Hematopoietic multipotent progenitor cell treated with erythropoietin and hydrocortisone succinate and interleukin-3 and kit ligand, for 4 days (in vitro differentiated cells): ENCODE measurements around the gene TARDBP.
A peak's percentile ranks its signal among the peaks of the same experiment; 100 is the strongest.
"Not testable (repeated sequence)": the region's sequence is repeated elsewhere in the genome, so short reads cannot be mapped to it uniquely, and the experiment has no call there.

Source experiments
- DNase-seq: peaks from one replicate; pipeline ENCODE4 v3.0.0-alpha.2; 2015

TARDBP gene

DNA sequence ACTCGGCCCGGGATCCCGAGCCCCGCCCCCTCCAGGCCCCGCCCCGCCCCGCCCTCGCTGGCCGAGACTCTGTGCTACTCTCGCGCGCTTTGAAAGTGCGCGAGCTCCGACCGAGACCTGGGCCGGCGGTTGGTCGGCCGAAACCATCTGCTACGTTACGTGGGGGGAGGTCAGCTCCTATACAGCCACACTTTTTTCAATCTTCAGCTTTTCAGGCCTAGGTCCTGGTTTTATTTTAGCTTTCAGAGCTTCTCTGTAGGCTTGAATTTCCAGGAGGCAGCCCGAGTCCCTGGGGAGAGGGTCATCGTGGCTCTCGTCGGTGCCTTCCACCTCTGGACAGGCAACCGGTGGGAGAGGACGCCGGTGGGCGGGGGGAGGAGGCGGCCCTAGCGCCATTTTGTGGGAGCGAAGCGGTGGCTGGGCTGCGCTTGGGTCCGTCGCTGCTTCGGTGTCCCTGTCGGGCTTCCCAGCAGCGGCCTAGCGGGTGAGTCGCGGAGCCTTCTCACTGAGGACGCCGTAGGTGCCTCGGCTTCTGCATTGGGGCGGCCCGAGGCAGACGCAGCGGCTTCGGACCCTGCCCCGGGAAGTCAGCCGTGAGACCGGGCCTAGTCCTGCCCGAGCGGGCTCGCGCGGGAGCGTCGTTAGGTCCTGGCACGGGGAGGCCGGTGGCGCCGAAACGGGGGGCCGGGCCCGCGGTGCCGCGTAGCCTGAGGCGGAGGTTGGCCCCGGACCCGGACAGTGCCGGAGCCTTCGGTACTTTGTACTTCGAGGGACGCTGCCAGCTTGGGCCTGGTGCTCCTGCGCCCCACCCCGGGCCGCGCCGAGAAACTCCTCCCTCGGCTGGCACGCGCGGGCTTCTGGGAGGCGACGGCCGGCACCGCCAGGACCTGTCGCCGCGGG lies at the start of gene TARDBP:
Gene TARDBP (plus strand): TSS at position 395 of the 900 bp plus-strand sequence. CDS start 1,074 bp downstream, outside the sequence.
- DNase-seq, result peak; percentile 95

- peak; percentile 64 for DNase-seq
Observed at GRCh38 chr1:10965546-10966226, 46.8 kb upstream of the TARDBP start.

DNA sequence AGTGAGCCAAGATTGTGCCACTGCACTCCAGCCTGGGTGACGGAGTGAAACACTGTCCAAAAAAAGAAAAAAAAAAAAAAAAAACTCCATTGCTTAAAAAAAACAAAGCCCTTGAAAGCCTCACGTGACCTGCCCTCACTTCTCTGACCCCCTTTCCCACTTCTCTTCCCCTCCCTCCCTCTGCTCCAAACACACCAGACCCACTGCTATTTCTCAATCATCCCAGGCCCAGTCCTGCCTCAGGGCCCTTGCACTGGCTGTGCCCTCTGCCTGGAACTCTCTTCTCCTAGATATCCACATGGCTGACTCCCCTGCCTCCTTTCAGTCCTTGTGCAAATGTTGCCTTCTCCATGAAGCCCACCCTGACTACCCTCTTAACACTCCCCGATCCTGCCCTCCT lies 45.4 kb upstream of the TARDBP start:
- DNase-seq, result no peak

DNA sequence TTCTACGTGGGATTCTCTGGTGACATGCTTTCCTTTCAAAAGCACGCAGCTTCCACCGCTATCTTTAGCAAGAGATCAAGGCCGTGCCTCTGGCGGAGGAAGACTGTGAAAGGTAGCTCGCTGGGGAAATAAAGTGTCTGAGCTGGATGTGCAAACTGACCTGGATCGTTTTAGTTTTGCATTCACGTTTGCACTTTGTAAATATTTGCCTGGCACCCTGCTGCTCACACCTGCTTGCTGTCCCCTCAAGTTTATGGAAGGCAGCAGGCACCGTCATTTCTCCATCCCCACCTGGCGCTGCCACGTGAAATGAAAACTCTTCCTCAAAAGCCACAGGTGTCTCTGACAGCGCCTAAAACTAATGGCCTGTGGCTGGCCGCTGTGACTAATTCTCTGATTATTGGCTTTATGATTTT lies 44.0 kb upstream of the TARDBP start:
- no peak for DNase-seq

- DNase-seq, result no peak
Observed at GRCh38 chr1:10969267-10969970, 43.0 kb upstream of the TARDBP start.

- DNase-seq, result no peak
Observed at GRCh38 chr1:10969971-10970332, 42.5 kb upstream of the TARDBP start.

DNA sequence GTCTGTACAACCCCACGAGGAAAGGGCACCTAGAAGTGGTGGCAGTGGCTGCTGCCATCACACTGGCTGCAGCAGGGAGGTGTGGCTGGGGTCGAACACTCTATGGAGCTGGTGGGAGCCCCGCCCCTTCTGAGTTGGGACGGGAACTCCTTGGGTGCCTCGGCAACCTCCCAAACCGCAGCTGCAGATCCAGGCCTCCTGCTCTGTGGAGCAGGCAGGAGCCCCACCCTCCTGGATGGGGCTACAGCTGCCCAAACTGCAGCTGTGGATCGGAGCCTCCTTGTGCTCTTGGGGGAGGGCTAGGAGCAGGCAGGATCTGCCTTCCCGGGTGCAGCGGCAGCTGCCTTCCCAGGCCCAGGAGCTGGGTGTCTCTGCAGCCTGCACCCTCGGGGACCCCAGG lies 38.9 kb upstream of the TARDBP start:
- DNase-seq, result no peak

- DNase-seq, result no peak
Observed at GRCh38 chr1:10973956-10974881, 38.2 kb upstream of the TARDBP start.

DNA sequence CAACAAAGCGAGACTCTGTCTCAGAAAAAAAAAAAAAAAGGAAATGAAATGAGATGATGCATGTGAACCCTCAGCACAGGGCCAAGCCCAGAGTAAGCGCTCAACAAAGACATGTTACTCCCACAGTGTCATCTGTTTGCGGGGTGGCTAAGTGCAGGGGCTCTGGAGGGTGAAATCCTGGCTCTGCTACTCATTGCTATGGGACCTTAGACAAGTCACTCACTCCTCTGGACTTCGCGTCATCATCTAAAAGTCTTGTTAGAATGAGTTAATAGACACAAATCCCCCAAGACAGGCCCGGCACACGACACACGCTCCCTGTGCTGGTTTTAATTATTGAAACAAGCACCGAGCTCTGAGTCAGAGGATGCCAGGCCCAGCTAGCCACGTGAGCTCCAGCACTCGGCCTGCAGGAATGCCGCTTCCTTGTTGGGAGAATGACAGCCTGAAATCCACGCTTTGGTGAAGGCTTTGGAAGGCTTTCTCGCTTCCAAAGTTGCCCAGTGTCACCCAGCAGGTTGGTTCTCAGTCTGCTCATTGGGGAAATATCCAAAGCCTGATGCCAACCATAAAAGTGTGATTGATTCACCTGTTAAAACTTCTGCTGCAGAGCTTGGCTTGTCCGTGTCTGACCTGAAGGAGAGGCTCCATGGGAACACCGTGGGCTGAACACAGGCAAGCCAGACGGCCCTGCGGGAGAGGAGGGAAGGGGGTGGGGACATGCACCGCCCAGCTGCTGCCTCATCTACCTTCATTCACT lies 36.7 kb upstream of the TARDBP start:
- no peak for DNase-seq

DNA sequence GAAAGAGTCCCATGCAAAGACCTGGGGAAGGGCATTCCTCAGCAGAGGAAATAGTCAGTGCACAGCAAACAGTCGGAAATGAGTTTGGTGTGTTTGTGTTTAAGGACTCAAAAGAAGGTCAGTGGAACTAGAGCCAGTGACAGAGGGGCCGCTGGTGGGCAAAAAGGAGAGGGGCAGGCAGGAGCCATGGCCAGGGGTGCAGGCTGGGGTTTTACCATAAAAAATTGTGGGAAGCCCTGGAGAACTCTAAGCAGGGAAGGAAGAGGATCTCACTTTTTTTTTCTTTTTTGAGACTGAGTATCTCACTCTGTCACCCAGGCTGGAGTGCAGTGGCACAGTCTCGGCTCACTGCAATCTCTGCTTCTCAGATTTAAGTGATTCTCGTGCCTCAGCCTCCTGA lies 33.7 kb upstream of the TARDBP start:
- no peak for DNase-seq

GRCh38 chr1:10979483-10979920 lies 33.0 kb upstream of the TARDBP start:
- DNase-seq, result no peak

- DNase-seq, result peak; percentile 24
Observed at GRCh38 chr1:10980094-10980577, 32.3 kb upstream of the TARDBP start.

GRCh38 chr1:10980841-10981727 lies 31.4 kb upstream of the TARDBP start:
- no peak for DNase-seq

DNA sequence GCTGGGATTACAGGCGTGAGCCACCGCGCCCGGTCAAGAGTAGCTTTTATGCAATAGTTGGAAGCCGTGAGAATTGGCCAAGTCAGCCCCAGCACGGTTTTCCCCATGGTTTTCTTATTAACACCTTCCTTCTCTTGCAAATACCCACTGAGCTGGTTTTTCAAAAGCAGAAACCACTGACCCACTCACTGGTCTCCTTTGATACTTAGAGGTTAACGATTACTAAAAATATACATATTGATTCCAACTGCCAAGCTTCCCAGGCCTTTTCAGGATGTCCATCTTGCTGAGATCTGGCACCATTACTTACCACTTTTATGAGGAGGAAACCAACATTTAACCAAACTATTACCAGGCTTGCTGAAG lies 25.9 kb upstream of the TARDBP start:
- no peak for DNase-seq

- DNase-seq, result no peak
Observed at GRCh38 chr1:10987840-10988417, 24.5 kb upstream of the TARDBP start.

DNA sequence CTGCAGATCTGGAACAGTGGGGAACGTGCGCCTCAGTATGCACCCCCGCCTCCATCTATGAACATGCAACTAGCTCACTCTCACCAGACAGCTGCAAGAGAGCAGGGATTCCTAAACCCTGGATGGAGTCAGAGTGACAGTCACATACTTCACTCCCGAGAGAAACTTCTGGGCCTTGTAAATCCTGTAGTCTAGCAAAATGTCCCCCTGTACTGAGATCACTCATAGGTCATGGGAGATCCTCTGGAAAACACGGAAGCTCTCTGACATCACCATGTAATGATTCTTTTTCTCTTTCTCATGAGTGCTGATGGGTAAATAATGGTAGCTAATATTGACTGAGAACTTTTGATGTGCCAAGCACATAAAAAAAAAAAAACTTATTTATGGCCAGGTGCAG lies 23.4 kb upstream of the TARDBP start:
- DNase-seq, result no peak

DNA sequence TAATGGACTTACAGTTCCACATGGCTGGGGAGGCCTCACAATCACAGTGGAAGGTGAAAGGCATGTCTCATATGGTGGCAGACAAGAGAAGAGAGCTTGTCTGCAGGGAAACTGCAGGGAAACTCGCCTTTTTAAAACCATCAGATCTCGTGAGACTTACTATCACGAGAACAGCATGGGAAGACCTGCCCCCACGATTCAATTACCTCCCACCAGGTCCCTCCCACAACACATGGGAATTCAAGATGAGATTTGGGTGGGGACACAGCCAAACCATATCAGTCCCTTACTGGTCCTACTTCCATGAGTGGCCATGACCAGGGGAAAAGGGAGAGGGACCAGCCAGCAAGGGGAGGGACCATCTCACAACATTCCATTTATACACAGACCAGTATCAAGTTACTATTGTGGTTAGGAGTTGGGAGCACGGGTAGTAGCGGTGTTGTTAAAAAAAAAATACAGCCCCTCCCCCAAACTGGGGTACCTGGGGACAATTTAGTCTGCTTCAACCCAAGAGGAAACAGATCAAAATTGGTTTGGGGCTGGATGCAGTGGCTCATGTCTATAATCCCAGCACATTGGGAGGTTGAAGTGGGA lies 22.4 kb upstream of the TARDBP start:
- not testable (repeated sequence) for DNase-seq

GRCh38 chr1:10990828-10991227 lies 21.6 kb upstream of the TARDBP start:
- no peak for DNase-seq

- DNase-seq, result not testable (repeated sequence)
Observed at GRCh38 chr1:10992004-10992403, 20.4 kb upstream of the TARDBP start.

DNA sequence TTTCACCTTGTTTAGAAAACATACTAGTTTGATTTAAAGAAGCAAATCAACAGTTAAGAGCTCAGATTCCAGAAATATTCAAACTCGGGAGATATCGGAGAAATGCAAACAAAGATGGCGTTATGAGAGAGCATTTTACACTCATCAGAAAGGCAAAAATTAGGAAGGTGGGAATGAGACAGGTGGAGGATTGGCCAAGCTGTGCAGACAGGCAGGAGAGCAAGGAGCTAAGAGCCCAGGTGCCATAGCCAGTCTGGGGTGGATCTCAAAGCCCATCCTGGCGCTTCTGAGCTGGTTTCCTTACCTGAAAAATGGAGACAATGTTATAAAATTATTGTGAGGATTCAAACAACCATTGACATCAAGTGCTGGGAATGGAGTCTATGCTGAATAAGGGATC lies 19.6 kb upstream of the TARDBP start:
- DNase-seq, result no peak
